Activated CD8-positive, alpha-beta memory T cell treated with anti-CD3 and anti-CD28 coated beads, Interleukin-2, amount 50 U/mL, for 4 hours (primary cell): ENCODE results near the gene HDHD3.
"Not testable (repeated sequence)": the region's sequence is repeated elsewhere in the genome, so short reads cannot be mapped to it uniquely, and the experiment has no call there.

ENCODE experiments used
- DNase-seq: peaks from one replicate; pipeline ENCODE4 v3.0.0-alpha.2; 2020

Gene HDHD3

GRCh38 chr9:113388833-113389232, 12.0 kb upstream of the HDHD3 start:
- no peak for DNase-seq

DNA sequence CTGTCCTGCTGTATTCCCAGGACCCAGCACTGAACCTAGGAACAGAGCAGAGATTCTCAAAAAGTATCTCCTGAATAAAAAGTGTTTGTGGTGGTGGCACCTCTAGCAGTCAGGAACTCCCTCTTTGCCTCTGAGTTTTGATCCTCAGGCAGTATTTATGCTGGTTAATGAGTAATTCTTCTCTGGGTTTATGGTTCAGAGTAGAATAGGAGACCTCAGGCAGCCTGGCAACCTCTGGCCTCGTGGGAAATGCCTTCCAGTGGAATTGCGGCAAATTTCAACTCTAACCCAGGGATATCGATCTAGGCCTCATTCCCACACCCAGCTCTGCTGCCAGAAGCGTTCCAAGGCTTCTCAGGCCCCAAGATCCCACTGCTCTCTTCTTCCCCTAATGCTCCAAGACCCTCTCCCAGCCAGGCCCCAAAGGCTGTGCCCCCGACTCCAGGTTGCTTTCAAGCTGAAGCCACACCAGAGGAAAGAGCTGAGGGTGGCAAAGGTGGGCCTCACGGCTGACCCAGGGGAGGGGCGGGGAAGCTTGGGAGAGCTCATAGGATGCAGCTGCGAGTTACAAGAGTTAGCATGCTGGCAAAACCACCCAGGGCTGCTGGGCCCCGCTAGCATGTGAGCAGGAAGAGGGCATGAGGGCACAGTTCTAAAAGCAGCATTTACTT, 10.9 kb upstream of the HDHD3 start:
- no peak for DNase-seq

DNA sequence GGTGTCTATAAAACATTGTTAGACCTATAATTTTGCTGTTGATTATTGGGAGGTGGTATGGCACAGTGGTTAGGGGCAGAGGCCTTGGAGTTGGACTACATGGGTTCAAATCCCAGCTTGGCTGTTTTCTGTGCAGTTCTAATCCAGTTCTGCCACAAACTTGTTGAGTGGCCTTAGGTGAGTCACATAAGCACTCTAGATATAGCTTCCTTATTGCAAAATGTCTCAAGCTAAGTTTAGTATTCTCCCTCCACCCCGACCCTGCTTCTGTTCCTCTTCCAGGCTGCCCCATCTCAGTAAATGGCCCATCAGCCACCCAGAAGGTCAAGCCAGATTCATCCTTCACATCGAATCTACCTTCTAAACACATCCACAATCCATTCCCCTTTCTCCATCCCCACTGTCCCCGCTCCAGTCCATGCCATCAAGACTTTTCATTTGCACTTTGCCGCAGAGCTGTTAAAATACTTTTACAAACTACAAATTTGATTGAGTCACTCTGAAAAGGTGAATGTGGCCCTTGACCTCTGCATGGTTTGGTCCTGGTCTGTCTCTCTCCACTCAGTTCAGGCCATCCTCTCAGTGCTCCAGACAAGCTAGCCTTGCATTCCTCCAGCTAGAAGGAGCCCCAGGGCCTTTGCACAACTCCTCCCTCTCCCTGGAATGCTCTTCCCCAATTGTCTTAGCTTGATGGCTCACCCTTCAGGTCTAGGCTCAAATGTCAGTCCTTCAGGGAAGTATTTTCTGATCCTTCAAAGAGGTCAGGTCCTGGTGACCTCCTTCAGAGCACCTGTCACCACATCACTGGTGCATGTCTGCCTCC, 10.0 kb upstream of the HDHD3 start:
- DNase-seq = no peak

- DNase-seq = no peak
Observed at GRCh38 chr9:113381909-113382411, 5.2 kb upstream of the HDHD3 start.

DNA sequence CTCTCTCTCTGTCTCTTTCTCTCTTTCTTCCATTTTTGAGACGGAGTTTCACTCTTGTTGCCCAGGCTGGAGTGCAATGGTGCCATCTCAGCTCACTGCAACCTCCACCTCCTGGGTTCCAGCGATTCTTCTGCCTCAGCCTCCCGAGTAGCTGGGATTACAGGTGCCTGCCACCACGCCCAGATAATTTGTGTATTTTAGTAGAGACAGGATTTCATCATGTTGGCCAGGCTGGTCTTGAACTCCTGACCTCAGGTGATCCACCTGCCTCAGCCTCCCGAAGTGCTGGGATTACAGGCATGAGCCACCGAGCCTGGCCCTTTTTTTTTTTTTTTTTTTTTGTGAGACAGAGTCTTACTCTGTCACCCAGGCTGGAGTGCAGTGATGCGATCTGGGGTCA, 4.7 kb upstream of the HDHD3 start:
- not testable (repeated sequence) for DNase-seq

DNA sequence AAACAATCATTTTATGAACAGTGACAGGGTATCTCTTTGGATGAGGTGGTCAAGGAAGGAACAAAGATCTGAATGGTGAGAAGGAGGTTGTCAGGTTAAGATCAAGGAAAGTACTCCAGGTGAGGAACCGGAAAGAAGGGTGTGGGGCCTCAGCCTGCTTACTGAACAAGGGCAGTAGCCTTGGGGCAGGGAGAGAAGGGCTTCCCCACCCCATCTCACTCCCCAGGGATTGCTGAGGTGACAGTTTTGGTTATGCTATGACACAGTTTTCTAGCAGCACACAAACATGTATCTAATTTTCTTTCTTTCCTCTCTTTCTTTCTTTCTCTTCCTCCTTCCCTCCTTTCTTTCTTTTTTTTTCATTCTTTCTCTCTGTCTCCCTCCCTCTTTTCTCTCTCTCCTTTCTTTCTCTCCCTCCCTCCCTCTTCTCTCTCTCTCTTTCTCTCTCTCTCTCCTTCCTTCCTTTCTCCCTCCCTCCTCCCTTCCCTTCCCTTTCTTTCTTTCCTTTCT, 4.1 kb upstream of the HDHD3 start:
- no peak for DNase-seq

DNA sequence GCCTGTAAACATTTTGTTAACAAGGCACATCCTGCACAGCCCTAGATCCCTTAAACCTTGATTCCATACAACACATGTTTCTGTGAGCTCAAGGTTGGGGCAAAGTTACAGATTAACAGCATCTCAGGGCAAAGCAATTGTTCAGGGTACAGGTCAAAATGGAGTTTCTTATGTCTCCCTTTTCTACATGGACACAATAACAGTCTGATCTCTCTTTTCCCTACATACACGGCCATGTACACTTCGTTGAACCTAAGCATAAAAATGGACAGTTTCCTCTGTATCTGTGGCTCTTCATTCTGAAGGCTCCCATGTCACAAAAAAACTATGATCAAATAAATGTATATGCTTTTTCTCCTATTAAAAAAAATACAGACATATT, 3.0 kb upstream of the HDHD3 start:
- DNase-seq = not testable (repeated sequence)

DNA sequence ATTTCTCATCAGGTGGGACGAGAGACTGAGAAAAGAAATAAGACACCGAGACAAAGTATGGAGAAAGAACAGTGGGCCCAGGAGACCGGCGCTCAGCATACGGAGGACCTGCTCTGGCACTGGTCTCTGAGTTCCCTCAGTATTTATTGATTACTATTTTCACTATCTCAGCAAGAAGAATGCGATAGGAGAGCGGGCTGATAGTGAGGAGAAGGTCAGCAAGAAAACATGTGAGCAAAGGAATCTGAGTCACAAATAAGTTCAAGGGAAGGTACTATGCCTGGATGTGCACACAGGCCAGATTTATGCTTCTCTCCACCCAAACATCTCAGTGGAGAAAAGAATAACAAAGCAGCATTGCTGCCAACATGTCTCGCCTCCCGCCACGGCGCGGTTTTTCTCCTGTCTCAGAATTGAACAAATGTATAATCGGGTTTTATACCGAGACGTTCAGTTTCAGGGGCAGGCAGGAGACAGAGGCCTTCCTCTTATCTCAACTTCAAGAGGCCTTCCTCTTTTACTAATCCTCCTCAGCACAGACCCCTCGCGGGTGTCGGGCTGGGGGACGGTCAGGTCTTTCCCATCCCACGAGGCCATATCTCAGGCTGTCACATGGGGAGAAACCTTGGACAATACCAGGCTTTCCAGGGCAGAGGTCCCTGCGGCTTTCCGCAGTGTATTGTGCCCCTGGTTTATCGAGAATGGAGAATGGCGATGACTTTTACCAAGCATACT, 2.5 kb upstream of the HDHD3 start:
- DNase-seq = not testable (repeated sequence)

DNA sequence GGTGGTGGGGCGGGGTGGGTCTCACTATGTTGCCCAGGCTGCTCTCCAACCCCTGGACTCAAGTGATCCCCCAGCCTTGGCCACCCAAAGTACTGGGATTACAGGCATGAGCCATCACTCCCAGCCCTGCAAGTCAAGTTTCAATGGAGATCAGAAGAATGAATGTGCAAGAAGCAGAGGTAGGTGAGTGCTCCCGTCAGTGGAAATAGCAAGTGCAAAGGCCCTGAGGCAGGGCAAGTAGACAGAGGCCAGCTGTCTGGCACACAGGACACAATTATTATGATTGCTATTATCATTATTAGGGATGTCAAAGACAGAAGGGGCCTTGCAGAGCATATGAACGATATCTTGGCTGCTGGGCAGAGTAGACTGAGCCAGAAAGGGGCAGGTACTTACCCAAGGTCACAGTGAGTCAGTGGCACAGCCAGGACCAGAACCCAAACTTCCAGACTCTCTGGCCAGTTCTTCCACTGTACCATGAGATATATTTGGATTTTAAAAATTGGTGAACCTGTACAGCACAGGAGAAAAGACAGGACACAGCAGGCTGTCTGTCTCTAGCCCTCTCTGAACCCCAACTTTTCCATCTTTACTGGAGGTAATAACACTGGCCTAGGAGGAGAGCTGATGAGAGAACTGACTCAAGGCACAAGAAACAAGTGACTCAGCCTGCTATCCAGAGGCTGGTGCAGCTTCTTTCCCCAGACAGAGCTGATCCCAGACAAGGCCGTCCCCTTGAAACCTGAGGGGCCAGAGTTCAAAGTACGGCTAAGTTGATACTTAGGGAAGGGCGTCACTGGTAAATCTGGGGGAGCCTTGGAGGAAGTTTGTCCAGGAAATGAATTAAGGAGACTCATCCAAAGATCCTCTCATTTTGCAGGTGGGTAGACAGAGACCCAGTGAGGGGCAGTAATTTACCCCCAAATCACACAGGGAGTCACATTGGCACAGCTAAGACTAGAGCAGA, 1.4 kb downstream of the HDHD3 start:
- no peak for DNase-seq

GRCh38 chr9:113373676-113374392, 3.0 kb downstream of the HDHD3 start:
- DNase-seq = no peak

DNA sequence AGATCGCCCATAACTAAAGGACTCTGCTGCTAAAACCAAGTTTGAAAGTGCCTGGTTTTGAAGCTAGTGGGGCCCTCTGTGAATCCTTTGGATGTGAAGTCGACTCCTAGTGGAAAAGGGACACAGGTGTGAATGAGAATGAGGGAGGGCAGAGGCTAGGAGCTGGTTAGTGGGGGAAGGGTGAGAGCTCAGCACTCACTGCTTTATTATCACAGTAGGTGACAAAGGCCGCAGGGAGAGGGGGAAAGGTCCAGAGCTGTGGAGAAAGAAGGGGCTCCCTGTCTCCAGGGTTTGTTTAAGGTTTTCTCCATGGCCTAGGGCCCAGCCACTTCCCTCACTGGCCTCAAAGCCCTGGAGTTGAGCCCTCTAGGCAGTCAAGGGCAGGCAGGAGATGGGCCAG, 3.5 kb downstream of the HDHD3 start:
- no peak for DNase-seq

GRCh38 chr9:113372059-113372458, 4.7 kb downstream of the HDHD3 start:
- DNase-seq = no peak

- DNase-seq = no peak
Observed at GRCh38 chr9:113370806-113371325, 5.9 kb downstream of the HDHD3 start.

- no peak for DNase-seq
Observed at GRCh38 chr9:113369855-113370140, 7.0 kb downstream of the HDHD3 start.

DNA sequence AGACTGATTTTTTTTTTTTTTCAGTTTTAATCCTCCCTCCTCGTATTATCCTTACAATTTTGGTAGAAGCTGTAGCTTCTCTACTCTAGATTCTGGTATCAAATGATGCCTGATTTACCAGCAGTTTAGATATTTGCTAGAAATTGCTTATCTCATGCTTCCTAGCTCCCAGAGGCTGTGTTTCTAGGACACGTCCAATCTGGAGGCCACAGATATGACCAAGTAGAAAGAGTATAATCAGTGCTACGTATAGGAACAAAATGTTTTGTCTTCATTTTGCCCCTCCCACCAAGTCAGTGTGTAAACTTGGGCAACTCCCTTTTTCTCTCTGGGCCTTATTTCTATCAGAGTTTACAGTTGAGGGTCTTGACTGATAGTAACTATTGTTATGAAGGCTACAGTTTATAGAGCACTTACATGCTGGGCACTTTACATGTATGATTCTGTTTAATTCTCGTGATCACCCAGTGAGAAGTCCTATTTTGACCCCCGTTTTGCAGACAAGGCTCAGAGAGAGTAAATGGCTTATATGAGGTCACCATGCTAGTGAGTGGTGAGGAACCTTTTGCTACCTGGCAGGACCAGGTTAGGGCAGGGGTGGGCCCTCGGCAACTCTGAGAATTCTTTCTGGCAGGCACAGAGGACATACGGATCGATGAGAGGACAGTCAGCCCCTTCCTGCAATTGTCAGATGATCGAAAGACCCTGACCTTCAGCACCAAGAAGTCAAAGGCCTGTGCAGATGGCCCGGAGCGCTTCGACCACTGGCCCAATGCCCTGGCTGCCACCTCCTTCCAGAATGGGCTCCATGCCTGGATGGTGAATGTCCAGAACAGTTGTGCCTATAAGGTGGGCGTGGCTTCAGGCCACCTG, 7.6 kb downstream of the HDHD3 start:
- DNase-seq = no peak

DNA sequence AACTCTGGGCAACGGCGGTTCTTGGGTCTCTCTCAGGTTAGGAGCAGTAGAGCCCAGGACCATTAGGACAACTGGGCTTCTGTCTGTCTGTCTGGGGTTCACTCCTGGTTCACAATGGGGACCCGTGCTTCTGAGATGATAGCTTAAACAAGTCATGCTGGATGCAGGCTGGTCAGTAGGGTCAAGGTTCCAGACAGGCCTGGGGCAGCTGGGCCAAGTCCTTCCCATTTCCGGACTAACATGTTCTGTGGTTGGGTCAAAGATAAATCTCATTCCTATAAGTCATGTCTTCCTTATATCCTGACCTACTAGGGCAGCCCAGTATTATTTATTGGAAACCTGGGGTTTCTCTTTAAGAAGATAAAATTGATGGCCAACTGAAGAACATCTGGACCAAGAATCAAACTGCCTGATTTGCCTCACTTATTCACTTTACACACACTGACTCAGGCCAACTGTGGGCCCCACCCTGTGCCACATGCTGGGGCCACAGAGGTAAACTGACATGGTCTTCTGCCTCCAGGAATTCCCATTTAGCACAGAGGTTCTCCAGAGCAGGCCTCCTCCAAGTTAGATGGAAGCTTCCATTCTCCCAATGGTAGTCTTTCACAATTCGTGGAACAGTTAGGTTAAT, 8.3 kb downstream of the HDHD3 start:
- DNase-seq = no peak

- DNase-seq = not testable (repeated sequence)
Observed at GRCh38 chr9:113365652-113366051, 11.1 kb downstream of the HDHD3 start.

DNA sequence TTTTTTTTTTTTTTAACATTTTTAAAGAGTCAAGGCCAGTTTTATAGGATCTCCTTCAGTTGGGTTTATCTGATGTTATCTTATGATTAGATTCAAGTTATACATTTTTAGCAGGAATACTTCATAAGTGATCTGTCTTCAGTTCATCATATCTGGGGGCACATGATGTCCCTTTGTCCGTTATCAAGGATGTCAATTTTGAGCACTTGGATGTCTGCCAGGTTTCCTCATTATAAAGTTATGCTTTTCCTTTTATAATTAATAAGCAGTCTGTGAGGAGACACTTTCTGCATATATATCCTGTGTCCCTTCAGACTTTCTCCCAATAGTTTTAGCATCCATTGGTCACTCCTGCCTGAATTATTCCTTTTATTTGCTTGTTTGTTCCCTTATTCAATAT, 11.8 kb downstream of the HDHD3 start:
- no peak for DNase-seq

DNA sequence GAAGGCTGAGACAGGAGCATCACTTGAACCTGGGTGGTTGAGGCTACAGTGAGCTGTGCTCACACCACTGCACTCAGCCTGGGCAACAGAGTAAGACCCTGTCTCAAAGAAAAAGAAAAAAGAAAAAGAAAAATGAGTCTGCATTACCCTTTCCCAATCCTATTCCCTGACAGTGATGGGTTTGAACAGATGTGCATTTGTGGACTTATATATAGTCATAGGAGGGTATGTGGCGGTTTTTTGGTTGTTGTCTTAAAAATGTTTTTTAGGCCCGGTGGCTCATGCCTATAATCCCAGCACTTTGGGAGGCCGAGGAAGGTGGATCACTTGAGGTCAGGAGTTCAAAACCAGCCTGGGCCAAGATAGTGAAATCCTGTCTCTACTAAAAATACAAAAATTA, 13.4 kb downstream of the HDHD3 start:
- DNase-seq = no peak
